AG08395 (cell line): Measurements from ENCODE around the gene NOS2.
"Not testable (repeated sequence)": the region's sequence is repeated elsewhere in the genome, so short reads cannot be mapped to it uniquely, and the experiment has no call there.

Source experiments
- DNase-seq: peaks from one replicate; pipeline ENCODE4 v3.0.0; 2012; ENCODE audit warnings: mixed read lengths, low spot score

The NOS2 gene

DNA sequence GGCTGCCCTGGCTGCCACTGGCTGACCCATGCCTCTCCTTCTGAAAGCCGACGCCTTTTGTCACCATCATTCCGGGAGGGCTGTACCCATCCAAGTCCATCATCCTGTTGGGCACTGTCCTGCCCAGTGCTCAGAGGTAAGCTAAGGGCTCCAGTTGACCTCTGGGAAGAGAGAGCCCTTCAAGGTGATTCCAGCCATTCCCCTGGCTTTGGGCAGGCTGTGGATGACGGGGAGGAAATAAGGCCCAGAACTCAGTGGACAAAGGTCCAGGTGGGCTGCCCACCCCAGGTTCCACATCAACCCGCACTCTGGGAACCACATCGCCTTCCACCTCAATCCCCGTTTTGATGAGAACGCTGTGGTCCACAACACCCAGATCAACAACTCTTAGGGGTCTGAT lies 45.8 kb downstream of the NOS2 start:
- DNase-seq: no peak

DNA sequence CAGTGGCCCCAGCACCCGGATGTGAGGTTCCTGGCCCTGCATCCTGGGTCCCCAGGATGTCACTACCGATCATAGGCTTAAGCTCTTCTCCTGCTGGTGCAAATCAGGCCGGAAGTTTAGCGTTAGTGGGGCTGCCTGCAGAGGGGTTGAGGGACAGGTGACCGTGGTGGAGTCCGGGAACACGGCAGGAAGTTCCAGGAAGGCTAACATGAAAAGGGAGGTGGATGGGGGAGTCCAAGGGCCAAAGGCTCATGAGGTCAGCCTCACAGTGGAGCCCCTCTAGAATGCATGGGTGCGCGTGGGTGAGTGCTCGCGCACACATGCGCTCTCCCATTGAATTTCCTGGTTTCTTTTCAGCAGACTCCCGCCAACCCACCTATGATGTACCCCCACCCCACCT lies 46.6 kb downstream of the NOS2 start:
- not testable (repeated sequence) for DNase-seq

- not testable (repeated sequence) for DNase-seq
These were observed 47.3 kb downstream of the NOS2 start for GRCh38 chr17:27752831-27753619.

- DNase-seq: no peak
These were observed 48.5 kb downstream of the NOS2 start for GRCh38 chr17:27751622-27752490.

- no peak for DNase-seq
These were observed 49.2 kb downstream of the NOS2 start for GRCh38 chr17:27751166-27751565.

DNA sequence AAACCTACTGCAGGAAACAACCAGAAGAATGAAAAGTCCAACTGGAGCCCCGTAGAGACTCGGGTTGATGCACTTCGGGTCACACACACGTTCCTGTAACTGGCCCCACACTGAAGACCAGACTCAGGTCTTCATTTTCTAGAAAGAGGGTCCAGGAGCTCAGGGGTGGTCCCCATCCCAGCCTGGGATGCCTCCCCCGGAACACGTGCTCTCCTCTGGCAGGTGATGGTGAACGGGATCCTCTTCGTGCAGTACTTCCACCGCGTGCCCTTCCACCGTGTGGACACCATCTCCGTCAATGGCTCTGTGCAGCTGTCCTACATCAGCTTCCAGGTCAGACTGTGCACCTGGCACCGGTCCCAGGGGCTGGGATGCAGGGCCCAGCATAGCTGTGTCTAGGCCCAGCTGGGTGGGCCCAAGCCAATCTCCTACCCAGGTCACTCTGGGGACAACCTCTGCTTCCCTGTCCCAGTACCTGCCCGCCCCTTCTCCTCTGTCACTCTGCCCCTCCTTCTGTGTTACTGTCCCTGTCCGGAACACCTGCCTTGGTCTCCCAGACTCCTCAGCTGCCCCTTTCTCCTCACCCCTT lies 50.7 kb downstream of the NOS2 start:
- not testable (repeated sequence) for DNase-seq

DNA sequence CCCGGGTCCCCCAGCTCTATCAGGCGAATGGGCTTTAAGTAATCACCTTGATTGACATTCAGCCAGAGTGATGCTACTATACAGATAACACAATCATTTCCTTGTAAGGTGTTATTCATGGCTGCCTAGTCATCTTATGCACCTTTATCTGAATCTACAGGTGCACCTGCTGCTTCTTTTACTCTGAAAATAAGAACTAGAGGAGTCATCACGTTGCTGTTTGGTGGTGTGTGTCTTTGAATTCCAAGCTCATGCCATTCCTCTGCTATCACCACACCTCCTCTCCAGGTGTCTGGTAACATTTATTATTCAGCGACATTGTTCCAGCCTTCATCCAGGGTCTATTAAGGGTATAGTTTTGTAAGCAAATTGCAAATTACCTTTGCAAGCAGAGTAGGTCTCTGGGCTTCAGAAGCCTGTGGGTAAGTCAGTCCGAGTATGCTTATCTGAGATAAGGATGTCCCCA lies 51.9 kb downstream of the NOS2 start:
- no peak for DNase-seq

DNA sequence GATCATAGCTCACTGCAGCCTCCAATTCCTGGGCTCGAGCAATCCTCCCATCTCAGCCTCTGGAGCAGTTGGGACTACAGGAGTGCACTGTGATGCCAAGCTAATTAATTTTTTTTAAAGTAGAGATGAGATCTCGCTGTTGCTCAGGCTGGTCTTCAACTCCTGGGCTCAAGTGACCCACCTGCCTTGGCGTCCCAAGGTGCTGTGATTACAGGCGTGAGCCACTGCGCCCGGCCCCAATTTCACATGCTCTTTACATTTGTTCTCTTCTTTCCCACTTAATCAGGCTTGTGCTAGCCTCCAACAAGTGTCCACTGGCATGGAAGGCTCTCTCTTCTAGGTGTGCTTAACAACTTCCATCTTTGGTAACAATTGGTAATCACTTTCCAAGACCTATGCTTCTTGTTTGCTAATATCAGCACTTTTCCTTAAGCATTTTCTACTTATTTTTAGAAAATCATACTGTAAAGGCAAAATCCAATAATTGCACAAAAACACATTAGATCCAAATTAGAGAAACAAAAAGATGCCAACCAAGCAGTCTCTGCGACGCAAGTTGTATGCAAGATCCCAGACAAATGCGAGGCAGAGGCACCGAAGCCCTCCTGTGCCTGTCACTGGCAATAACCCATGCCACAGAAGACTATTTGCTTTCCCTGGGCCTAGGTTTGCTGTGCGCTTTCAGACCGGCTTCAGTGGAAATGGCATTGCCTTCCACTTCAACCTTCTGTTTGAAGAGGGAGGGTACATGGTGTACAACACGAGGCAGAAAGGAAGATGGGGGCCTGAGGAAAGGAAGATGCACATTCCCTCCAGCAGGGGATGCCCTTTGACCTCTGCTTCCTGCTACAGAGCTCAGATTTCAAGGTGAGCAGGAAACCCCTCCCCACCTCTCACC lies 52.6 kb downstream of the NOS2 start:
- DNase-seq: no peak

DNA sequence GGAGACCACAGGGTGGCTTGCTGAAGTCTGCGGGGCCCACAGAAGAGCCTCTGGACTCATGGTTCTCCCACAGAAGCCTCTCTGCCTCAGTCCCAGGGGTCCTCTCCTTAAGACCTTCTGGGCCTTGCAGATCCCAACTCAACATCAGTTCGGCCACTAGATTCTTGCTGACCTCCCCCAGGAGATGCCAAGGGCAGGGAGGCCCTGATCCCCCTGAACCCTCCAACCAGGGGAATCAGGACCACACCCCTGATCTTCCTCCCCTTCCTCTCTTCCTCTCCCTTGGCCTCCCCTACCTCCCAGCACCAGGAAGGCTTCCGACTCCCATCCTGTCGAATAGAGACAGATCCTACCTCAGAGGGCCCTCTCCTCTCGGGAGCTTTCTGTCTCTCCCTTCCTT lies 53.4 kb downstream of the NOS2 start:
- no peak for DNase-seq

DNA sequence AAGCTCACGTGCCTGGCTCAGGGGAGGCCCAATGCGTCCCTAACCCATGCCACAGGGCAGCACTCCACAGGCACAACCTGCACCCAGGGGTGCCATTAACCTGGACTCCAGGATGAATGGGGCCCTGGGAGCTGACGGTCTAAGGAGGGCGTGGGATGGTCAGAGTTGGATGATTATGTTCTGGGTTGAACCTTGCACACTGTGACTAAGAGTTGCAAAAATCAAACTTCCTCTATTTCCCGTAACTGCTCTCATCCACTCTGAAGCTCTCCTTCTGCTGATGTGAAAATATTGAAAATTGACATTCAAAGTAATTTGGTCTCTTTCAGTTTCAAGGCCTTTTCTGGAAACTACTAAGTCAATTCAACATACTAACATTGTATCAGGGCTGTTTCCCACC lies 54.0 kb downstream of the NOS2 start:
- DNase-seq: not testable (repeated sequence)

DNA sequence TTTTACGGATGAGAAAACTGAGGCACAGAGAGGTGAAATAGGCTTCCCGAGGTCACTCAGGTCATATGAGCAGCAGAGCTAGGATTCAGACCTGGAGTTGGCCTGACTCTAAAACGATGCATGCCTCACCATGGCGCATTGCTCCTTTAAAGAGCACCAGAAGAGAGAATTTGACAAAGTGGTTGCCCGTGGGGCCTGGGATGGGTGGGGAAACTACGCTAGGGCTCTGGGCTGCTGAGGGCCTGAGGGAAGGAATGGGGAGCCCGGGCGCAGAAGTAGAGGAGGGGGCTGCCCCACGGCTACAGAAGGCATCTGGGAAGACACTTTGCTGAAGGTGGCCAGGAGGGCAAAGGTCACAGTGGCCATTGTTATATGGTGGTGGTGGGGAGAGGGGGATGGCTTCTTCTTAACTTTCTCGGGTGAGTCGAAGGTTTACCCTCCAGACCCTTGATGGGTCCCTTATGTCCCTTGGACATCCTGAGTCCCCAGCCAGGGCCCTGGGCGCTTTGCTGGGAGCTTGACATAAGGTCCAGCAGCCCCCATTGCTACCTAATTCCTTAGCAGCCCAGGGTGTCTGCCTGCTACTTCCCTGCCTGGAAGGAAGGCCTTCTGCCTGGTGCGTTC lies 55.0 kb downstream of the NOS2 start:
- not testable (repeated sequence) for DNase-seq

DNA sequence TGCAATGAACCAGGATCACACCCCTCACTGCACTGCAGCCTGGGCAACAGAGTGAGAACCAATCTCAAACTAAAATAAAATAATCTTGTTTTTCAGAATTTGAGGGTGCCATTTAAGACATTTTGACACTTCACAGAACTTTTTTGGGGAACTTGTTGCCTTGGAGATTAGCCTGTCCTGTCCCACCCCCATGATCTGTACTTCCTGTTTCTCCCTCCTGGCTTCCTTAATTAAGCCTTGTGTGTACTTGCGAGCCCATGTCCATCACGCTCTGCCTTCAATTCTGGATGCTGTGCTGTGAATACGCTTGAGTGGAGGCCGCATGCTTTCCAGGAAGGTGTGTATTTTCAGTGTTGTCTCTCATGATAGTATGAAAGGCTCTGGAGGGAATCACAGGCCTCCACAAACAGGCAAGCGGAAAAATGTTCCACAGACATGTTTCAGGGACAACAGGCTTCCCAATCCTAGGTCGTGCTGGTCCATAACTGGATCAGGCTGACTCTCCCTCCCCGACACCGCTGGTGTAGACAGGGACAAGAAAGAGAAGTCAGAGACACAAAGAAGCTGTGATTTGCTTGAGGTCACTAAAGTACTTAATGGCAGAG lies 56.9 kb downstream of the NOS2 start:
- no peak for DNase-seq

DNA sequence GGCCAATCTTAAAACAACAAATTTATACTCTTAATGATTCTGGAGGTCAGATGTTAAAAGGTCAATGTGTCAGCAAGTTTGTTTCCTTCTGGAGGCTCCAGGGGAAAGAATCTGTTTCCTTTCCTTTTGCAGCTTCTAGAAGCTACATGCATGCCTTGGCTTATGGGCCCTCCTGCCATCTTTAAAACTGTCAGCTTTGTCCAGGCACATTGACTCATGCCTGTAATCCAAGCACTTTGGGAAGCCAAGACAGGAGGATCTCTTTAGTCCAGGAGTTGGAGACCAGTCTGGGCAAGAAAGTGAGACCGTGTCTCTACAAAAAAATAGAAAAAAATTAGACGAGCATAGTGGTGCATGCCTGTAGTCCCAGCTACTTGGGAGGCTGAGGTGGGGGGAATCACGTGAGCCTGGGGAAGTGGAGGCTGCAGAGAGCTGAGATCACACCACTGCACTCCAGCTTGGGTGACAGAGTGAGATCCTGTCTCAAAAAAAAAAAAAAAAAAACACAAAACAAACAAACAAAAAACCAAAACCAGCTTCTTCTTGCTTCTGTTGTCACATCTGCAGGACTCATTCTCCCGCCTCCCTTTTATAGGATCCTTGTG lies 58.3 kb downstream of the NOS2 start:
- no peak for DNase-seq

DNA sequence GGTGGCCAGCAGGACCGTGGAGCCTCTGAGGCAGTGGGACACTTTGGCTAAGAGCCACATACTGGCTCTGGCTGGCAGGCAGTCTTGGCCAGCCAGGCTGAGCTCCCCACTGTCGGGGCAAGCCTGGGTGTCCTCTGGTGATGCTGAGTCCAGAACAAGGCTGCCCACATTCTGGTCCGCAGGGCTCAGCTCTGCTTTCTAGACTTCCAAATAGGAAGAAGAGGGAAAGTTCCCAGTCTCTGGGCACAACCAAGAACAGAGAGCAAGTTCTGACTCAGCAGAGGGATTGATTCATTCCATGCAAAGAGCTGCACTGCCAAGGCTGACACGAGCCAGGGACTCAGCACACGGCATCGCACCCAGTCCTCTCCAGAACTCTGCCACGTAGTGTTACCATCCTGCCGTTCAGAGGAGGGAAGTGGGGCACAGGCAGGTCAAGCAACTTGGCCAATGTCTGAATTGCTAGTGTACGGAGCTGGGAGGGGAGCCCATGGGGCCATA lies 58.9 kb downstream of the NOS2 start:
- DNase-seq: peak; percentile 67

GRCh38 chr17:27740541-27740940 lies 59.8 kb downstream of the NOS2 start:
- not testable (repeated sequence) for DNase-seq

GRCh38 chr17:27733773-27734172 lies 66.6 kb downstream of the NOS2 start:
- DNase-seq: no peak

GRCh38 chr17:27732746-27733145 lies 67.6 kb downstream of the NOS2 start:
- DNase-seq: not testable (repeated sequence)

- not testable (repeated sequence) for DNase-seq
These were observed 74.3 kb downstream of the NOS2 start for GRCh38 chr17:27725982-27726381.

GRCh38 chr17:27721797-27722196 lies 78.5 kb downstream of the NOS2 start:
- DNase-seq: no peak
